HL-60/S4 treated with phorbol 12-myristate 13-acetate at 8.2 ng/mL for 4 days and 3 days (cell line): ENCODE data around the gene SNCA.

ENCODE experiments used
- in situ Hi-C: fragments of 300-500 bp; cut with MboI; formaldehyde crosslinking; loops from 2 replicates; pipeline ENCODE4 v1.15.0; 2022; ENCODE audit warnings: low sequenced_read_pairs

SNCA gene

DNA sequence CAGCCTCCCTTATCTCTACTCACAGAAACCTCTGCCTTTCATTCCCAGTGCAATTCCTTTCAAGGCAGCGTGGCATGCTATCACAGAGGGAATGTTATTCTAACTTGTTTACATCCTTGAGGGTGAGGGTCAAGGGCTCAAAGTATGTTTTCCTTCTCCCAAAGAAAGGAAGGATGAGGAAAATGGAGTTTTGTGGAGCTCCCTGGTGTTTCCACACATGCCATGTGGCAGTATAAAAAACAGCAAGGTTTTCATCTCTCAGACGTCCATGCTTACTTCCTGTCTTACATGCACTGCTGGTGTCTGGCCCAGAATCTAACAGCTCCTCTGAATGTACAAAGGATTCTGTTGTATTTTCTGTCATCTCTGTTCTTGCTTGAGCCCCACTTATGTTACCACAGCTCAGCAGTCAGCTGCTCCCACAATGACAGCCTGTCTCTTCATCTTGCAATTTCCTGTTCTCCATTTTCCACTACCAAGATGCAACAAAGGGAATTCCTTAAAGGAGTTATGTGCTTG, 128.0 kb downstream of the SNCA start:
- in situ Hi-C loops: no loop called here

DNA sequence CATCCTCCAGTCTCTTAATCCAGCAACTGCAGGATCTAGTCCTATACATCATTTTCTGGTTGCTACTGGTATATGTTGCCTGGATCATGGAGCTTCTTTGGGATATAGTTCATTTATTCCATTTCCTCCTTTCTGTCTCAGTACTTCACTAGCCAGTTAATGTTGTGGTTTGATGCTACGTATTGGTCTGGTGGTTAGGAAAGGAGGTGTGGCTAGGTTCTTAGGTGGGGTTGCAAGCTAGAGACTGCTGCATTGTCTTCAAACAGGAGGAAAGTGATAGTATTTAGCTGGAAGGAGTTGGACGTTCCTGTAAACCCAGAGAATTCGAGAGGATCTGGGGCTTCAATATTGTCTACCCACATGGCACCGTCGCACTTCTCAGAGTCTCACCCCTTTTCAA, 129.5 kb downstream of the SNCA start:
- in situ Hi-C loops: no loop called here

DNA sequence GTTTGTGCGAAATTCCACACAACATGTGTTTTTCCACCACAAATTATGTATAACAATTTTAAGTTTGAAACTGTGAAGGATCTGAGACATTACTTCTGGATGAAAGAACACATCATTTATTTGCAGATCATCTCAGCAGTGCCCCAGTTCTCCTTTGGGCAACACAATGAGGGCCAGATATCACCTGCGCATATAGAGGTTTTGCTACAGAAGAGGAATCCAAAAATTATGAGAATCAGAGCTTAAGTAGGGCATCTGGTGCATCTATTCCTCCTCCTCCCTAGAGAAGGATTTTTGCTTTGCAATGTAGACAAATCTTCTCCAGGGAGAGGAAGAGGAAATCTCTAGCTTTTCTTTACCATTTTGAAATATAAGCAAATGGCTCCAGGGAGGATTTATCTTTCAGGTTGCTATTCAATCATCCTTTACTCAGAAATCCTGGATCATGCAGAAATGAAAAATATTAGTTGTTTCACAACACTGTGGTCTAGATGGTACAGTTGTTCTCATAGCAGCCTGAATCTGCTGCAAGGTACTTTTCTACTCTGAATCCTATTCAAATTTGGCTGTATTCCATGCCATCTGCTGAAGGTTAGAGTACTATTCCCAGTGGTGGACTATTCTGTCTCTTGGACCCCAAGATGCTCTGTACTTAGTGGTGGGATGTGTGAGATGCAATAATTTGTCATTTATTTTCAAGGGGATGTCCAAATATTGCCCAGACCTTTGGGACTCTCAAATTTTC, 132.1 kb downstream of the SNCA start:
- in situ Hi-C loops: no loop called here

DNA sequence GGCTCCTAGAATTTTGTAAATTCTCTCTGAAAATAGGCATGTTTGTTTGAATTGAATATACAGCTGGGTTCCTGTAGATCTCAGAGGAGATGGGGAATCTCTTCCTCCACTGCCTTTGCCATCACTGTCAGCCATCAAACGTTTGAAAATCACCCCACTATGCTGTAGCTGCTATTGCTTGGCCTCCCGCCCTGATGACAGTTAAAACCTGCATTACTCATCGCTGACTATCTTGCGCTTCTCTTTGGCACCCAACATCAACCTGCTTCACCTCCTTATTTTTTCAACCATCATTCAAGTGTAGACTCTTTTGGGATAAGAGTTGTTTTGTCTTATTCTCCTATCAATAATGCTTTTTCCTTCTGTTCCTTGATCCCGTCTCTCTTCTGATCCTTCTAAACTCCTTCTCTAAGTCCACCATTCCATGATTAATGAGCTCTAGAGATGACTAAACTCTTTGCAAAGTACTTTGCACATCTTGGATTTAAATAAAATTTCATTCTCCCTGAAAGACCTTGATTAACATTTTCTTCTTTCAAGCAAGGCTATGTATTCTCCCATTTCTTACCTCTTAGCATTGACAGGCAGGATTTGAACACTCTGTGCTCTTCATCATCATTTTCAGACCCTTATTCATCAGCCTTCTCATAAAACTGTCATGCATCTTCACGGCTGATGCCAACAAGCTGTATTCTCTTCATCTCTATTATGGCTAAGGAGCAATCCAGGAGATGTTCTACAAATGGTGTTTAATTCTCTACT, 133.0 kb downstream of the SNCA start:
- in situ Hi-C loops: no loop called here

DNA sequence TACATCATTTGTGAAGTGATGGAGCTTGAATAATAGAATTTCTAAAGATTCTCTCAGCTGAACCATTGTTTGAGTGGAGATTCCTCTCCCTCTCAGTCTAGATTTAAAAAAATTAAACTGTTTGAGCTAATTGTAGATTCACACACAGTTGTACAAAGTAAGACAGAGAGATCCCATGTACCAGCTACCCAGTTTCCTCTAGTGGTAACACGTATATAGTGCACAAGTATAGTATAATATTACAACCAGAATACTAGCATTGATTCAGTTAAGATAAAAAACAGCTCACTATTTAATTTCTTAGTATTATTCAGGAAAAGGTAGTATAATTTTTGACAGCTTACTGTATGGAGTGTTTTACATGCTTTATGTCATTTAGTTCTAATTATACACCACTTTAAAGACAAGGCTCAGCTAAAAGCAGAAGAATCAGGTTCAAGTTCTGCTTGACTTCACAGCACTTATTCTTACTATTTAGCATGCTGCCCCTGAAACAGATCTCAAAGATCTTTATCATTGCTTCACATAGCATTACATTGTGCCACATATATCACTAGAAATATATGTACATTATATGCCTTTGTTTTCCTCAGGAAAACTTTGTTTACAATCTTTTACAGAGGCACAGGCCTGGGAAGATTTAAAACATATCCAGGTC, 136.1 kb downstream of the SNCA start:
- in situ Hi-C loops: no loop called here

DNA sequence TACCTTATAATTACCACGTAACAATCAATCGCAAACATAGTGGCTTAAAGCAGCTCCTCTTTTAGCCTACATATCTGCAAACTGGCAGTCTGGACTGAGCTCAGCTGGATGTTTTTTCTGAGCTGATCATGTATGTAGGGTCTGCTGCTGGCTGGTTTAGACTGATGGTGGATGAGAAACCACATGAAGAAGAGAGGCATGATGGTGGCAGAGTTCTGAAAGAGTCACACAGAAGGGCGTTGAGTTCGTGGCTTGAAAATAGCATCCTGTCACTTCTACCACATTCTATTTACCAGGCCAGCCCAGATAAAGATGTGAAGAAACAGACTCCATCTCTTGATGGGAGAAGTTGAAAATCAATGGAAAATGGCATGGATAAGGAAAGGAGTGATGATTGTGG, 151.3 kb downstream of the SNCA start:
- in situ Hi-C loops: no loop called here

DNA sequence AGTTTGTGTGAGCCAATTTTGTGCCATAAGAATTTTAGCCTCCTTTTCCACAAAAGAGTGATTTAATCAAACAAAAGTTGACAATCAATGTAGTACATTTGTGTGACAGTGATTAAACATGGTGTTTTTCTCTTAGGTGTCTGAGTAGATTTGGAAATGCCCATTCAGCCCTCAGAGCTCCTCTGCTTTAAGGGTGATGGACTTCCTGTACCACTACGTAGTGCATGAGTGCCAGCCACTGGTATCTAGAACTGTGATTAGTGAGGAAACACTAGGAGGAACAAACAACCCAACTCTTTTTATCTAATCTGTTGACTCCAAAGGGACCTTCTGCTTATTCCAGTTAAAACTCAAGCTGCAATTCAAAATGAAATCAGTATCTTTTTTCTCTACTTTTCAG, 151.7 kb downstream of the SNCA start:
- in situ Hi-C loops: no loop called here

DNA sequence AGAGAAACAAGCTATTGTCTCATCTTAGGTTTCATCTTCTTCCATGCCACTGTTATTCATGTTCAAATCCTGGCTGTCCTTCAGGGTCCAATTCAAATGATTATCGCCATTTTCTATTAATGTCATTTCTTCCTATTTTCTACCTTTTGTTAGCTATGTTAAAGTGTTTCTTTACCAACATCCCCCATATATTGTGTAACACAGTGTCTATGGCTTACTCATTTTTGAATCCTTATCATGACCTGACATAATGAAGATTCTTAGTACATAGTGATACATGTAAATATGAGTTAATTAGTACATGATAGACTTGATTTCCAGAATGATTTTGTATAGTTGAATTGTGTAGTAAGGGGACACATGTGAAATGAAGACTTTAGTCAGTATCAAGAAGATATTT, 152.4 kb downstream of the SNCA start:
- in situ Hi-C loops: no loop called here

DNA sequence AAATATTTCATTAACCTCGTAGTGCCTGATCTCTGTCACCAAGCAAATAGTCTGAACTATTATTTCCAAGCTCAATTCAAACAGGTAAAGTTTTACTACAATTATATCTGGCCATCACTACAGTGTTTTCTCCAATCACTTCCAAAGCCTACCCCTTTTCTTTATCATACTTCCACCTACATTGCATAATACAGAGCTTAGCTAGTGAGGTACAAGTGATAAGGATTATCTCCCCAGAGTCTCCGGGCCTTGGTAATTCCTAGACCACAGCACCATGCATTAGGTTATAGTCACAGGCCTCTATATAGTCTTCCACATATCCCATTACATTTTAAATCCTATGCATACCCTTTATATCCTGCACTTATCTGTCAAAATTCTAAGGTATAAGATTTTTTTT, 154.2 kb downstream of the SNCA start:
- in situ Hi-C loops: no loop called here

DNA sequence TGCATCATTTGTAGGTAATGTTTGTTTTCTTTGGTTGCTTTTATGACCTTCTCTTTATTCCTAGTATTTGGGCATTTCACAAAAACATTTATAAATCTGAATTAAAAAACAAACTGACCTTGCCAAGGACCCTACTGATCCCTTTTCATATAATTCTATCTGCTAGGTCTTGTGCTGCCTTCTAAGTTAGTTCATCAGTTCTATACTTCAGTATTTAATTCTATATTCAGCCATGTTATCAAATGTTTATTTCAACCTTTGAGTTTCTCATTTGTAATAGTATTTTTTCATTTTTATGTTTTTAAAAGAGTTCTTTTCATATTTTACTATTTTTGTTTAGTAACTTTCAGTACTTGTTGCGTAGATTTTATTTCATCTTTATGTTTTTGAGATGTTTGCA, 155.3 kb downstream of the SNCA start:
- in situ Hi-C loops: no loop called here

DNA sequence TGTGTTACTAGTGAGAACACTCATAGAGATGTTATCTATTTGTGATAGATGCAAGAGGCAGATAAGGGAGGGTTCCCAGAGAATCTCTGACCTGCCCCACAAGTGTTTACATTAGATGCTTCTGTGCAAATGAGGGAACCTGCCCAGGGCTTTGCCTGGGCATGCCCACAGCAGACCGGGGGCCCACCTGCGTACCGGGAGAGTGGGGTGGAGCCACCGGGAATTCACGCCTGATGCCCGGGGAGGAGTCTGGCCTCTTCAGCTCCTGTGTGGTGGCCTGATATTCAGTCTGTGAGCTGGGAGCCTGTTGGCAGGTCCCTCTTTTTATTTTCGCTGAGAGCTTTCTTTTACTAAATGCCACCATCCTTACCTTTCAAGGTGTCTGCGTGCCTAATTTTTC, 155.7 kb downstream of the SNCA start:
- in situ Hi-C loops: no loop called here

DNA sequence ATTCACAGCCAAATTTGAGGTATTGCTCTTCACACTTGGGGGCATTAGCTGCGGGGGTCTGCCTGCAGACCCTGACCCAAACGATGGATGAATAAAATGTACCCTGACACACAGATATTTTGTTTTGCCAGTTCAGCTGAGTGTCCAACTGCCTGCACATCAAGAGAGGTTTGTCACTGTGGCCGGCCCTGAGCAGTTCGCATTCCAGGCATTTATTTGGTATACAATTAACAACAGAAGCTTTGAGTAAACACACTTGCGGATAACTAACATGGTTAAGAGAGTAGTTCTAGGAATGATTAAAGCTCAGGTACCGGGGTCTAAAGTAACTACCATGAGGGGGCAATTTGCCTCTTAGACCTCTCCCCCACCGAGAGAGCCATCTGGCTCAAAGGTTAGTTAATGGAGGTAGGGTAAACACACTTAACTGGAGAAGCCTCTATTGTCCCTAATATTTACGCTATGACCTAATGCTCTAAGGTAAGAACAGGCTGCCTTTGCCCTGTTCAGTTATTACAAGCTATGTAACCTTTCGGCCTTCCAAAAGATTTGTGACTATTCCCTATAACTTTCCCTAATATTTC, 162.0 kb downstream of the SNCA start:
- in situ Hi-C loops: no loop called here
